ENCODE measurements around the gene WSCD1.

DNA sequence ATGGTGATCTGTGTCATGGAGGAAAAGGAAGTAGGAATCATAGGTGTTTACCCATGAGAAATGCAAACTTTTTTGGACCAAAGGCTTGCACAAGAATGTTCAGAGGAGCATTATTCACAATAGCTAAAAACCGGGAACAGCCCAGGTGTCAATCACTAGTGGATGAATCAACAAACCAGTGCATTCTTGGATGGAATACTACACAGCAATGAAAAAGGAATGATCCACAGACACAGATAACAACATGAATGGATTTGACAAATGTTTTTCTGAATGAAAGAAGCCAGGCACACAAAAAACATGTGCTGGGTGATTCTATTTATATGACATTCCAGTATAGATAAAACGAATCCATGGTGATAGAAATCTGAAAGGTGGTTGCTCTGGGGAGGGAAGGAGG is 36.0 kb downstream of the WSCD1 start:
- TF ChIP-seq, protein P1, sequence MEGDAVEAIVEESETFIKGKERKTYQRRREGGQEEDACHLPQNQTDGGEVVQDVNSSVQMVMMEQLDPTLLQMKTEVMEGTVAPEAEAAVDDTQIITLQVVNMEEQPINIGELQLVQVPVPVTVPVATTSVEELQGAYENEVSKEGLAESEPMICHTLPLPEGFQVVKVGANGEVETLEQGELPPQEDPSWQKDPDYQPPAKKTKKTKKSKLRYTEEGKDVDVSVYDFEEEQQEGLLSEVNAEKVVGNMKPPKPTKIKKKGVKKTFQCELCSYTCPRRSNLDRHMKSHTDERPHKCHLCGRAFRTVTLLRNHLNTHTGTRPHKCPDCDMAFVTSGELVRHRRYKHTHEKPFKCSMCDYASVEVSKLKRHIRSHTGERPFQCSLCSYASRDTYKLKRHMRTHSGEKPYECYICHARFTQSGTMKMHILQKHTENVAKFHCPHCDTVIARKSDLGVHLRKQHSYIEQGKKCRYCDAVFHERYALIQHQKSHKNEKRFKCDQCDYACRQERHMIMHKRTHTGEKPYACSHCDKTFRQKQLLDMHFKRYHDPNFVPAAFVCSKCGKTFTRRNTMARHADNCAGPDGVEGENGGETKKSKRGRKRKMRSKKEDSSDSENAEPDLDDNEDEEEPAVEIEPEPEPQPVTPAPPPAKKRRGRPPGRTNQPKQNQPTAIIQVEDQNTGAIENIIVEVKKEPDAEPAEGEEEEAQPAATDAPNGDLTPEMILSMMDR (IDR thresholded peaks at IDR 0.05; ENCODE audit: poor library complexity, severe bottlenecking), result no peak
- TF ChIP-seq RAD21 (conservative IDR thresholded peaks at IDR 0.05), result no peak
- no peak for TF ChIP-seq TAF1 (IDR thresholded peaks at IDR 0.05; ENCODE audit: low read depth)
- TF ChIP-seq POLR2AphosphoS5 (IDR thresholded peaks at IDR 0.05), result no peak
- no peak for TF ChIP-seq REST (IDR thresholded peaks at IDR 0.05; ENCODE audit: borderline replicate concordance)
- TF ChIP-seq EZH2 (IDR thresholded peaks at IDR 0.05; ENCODE audit: borderline replicate concordance, insufficient read depth, low read length, poor library complexity, severe bottlenecking), result no peak
- no peak for TF ChIP-seq SMC3 (conservative IDR thresholded peaks at IDR 0.05; ENCODE audit: poor library complexity)
- TF ChIP-seq MXI1 (conservative IDR thresholded peaks at IDR 0.05; ENCODE audit: poor library complexity, severe bottlenecking), result no peak

Data from neural cell (in vitro differentiated cells).